Kidney (tissue), 14 donors: ENCODE measurements around the gene JAZF1. TPM values are rescaled to one million over a fixed set of nuclear protein-coding genes. Genes with fewer than 3 reads are reported as not detected.

Experiments used
- DNase-seq, 5 donors: peaks; one replicate each; pipeline ENCODE4 v3.0.0-alpha.2; 2013 to 2020
- FAIRE-seq: peaks from 2 replicates; lab custom pipeline; 2012; peaks lifted over from hg19 to GRCh38; lab: Jason Lieb, UNC
- H3K27ac ChIP-seq, 2 donors: one replicate each; pipeline ENCODE4 v1.7.0; 2013; ENCODE audit warnings: low read depth in 2 of 2, low read length in 2 of 2, inconsistent platforms in 1 of 2
- H3K27me3 ChIP-seq: one replicate; pipeline ENCODE4 v1.7.1; 2013; ENCODE audit warnings: low read length, inconsistent platforms; ENCODE audit not compliant: control insufficient read depth, insufficient read depth
- H3K36me3 ChIP-seq, 3 donors: one replicate each; pipeline versions ENCODE4 v1.7.0 to v1.7.1; 2013; ENCODE audit warnings: low read length in 3 of 3, control low read depth in 1 of 3, inconsistent platforms in 1 of 3; ENCODE audit not compliant: insufficient read depth in 3 of 3, control insufficient read depth in 2 of 3
- H3K4me1 ChIP-seq, 3 donors: one replicate each; pipeline versions ENCODE4 v1.7.0 to v1.7.1; 2013; ENCODE audit warnings: low read length in 3 of 3, inconsistent platforms in 1 of 3, low read depth in 1 of 3; ENCODE audit not compliant: control insufficient read depth in 2 of 3, insufficient read depth in 2 of 3
- H3K4me3 ChIP-seq, 3 donors: one replicate each; pipeline versions ENCODE4 v1.7.0 to v1.8.1; 2013; ENCODE audit warnings: low read length in 3 of 3, control low read depth in 1 of 3, inconsistent platforms in 1 of 3
- H3K9ac ChIP-seq, 3 donors: one replicate each; pipeline versions ENCODE4 v1.7.0 to v1.7.1; 2013; ENCODE audit warnings: low read length in 3 of 3, control low read depth in 1 of 3, inconsistent platforms in 1 of 3
- H3K9me3 ChIP-seq, 3 donors: one replicate each; pipeline versions ENCODE4 v1.7.0 to v1.7.1; 2013; ENCODE audit warnings: low read length in 3 of 3, control low read depth in 1 of 3, inconsistent platforms in 1 of 3; ENCODE audit not compliant: control insufficient read depth in 2 of 3, insufficient read depth in 1 of 3
- CTCF ChIP-seq: IDR thresholded peaks from 3 replicates; pipeline ENCODE4 v1.5.1; 2012; ENCODE audit warnings: mild to moderate bottlenecking, moderate library complexity, borderline replicate concordance; ENCODE audit not compliant: insufficient read depth; ENCODE audit errors: extremely low read depth
- intact Hi-C: fragments of 100-400 bp; cut with DNase I; formaldehyde crosslinking; loops from one replicate; pipeline ENCODE4 v1.11.1; 2022
- polyA plus RNA-seq: library from polyadenylated mRNA; stranded (reverse); fragments of 350-450 nt; fragmentation: Illumina TruSeq; extraction: RNeasy Lipid Tissue Mini Kit (QIAGEN cat#74804); gene quantifications from one replicate; pipeline ENCODE4 v1.2.3, GENCODE V29; 2014; ENCODE audit warnings: low read depth, low replicate concordance; ENCODE audit not compliant: insufficient read depth
- total RNA-seq: library from RNA; stranded (reverse); fragmentation: NEBNext Ultra II Directional; extraction: Animal tissue kit (Norgen Biotek cat#: 25700); gene quantifications from one replicate; pipeline ENCODE4 v1.2.1, GENCODE V29; 2021
- donor health status: control.
- donor health status: control.
- donor health status: control.
- donor health status: control.
- donor health status: control.
- donor health status: DM: yes; HTN: yes; CAD: no.
- donor health status: Normal renal cell carcinoma (clear cell type).

JAZF1 gene
- total and polyA plus RNA-seq, 2 donors from 2014 or later = 5.7 to 13.1 TPM

GRCh38 chr7:28013441-28013840 lies 167.2 kb downstream of the JAZF1 start:
- Histone ChIP-seq H3K4me3 (no peak overlapping the region), H3K4me1 (no peaks in the 10 kb centered on the region), H3K9me3 (no peaks in the 10 kb centered on the region), H3K27me3 (no peaks in the 10 kb centered on the region), H3K27ac (no peak overlapping the region), H3K9ac (no peak overlapping the region), H3K36me3 (no peaks in the 10 kb centered on the region)
- FAIRE-seq = no peak
- intact Hi-C loops = no loop called here
- TF ChIP-seq CTCF = no peak
- no peak for DNase-seq

GRCh38 chr7:28013019-28013418 lies 167.6 kb downstream of the JAZF1 start:
- Histone ChIP-seq H3K27me3 (no peaks in the 10 kb centered on the region), H3K4me3 (no peak overlapping the region), H3K9me3 (no peaks in the 10 kb centered on the region), H3K9ac (no peak overlapping the region), H3K4me1 (no peaks in the 10 kb centered on the region), H3K27ac (no peak overlapping the region), H3K36me3 (no peaks in the 10 kb centered on the region)
- no peak for FAIRE-seq
- intact Hi-C loops = no loop called here
- no peak for DNase-seq
- TF ChIP-seq CTCF = no peak

- no peaks in the 10 kb centered on the region for H3K4me1 ChIP-seq
- H3K9me3 ChIP-seq = no peaks in the 10 kb centered on the region
- no peak overlapping the region for H3K4me3 ChIP-seq
- no peak for TF ChIP-seq CTCF
- H3K9ac ChIP-seq = no peak overlapping the region
- no peak overlapping the region for H3K27ac ChIP-seq
- no peaks in the 10 kb centered on the region for H3K27me3 ChIP-seq
- no peaks in the 10 kb centered on the region for H3K36me3 ChIP-seq
- no peak for DNase-seq
- intact Hi-C loops = no loop called here
- FAIRE-seq = no peak
Measured at GRCh38 chr7:28008911-28009310, 171.7 kb downstream of the JAZF1 start.

GRCh38 chr7:28008171-28008570 lies 172.4 kb downstream of the JAZF1 start:
- no peak overlapping the region for H3K4me3 ChIP-seq
- FAIRE-seq (no peak), DNase-seq (no peak)
- no peak overlapping the region for H3K9ac ChIP-seq
- H3K9me3 ChIP-seq = no peaks in the 10 kb centered on the region
- no peaks in the 10 kb centered on the region for H3K36me3 ChIP-seq
- intact Hi-C loops = no loop called here
- H3K4me1 ChIP-seq = no peaks in the 10 kb centered on the region
- no peak for TF ChIP-seq CTCF
- H3K27me3 ChIP-seq = no peaks in the 10 kb centered on the region
- no peak overlapping the region for H3K27ac ChIP-seq
